ENCODE results near the gene CCDC120. TPM values are rescaled to one million over a fixed set of nuclear protein-coding genes. Genes with fewer than 3 reads are reported as not detected.

The CCDC120 gene
- total and polyA plus RNA-seq, 9 of the 15 experiments (the other 6 are each of a cell fraction or from before 2014, with no cell fraction given) = 0.13 to 3.6 (median 0.54) TPM

DNA sequence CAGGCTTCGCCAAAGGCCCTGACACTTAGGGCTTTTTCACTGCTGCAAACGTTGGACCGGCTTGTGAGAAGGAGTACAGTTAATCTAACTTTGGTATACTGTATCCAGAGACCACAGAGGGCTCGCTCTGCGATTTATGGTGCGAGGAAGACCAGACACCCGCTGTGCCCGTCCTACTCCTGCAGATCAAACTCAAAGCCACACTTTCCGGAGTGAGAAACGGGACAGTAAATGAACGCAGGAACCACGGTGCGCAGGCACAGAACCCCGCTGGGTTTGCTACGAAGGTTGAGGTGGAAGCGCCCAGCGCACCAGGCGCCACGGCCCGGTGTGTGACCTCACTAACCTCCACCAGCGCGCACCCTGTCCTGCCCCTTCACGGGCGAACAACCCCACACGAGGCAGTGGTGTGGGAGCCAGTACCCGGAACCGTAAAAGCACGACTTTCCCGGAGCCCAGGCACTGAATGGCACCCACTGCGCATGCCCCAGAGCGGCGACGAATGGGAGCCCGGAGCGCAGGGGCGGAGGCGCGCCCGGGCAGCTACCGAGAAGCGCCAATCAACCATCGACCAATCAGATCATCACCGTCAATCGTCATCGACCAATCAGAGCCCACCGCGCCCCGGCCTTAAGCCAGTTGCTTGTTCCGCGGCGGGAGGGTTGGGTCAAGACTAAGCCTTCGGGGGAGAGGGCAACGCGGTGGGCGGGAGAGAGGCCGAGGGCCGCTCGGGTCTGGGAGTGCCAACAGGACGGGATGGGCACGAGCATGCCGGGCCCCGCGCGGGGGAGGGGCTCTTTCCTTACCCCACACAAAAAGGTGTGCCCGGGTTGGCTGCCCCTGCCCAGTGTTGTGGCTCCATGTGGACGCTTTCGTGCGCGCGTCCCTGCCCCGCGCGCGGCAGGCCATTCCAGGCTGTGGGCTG lies 42.2 kb downstream of the CCDC120 start (continued):
- TF ChIP-seq FOXM1 (IDR thresholded peaks at IDR 0.05; ENCODE audit: low read depth) (no peak), FOXM1 (CRISPR knock-in tag; IDR thresholded peaks at IDR 0.05; ENCODE audit: low read depth) (no peak), ZBTB34 (CRISPR knock-in tag; IDR thresholded peaks at IDR 0.05) (no peak), KDM5B (IDR thresholded peaks at IDR 0.05; ENCODE audit: insufficient replicate concordance, low read depth, low read length) (no peak), HDAC2 (IDR thresholded peaks at IDR 0.05) (no peak), SAP30 (IDR thresholded peaks at IDR 0.05; ENCODE audit: borderline replicate concordance, insufficient read depth, low read depth, low read length, poor library complexity, severe bottlenecking) (no peak), THRAP3 (IDR thresholded peaks at IDR 0.05; ENCODE audit: borderline replicate concordance) (no peak), ZFX (CRISPR knock-in tag; IDR thresholded peaks at IDR 0.05) (peak; percentile 39), SETDB1 (IDR thresholded peaks at IDR 0.05; ENCODE audit: low read length) (no peak), ID3 (CRISPR knock-in tag; IDR thresholded peaks at IDR 0.05) (no peak), ID3 (tag; IDR thresholded peaks at IDR 0.05) (no peak), EGR1 (conservative IDR thresholded peaks at IDR 0.05) (no peak), ZNF609 (CRISPR knock-in tag; IDR thresholded peaks at IDR 0.05; ENCODE audit: borderline replicate concordance) (no peak), PTTG1 (tag; IDR thresholded peaks at IDR 0.05; ENCODE audit: low read depth) (no peak), BRF2 (IDR thresholded peaks at IDR 0.05; ENCODE audit: borderline replicate concordance, insufficient read depth, insufficient read length) (no peak), KLF13 (tag; IDR thresholded peaks at IDR 0.05; ENCODE audit: borderline replicate concordance, low read depth) (no peak), MTA1 (IDR thresholded peaks at IDR 0.05; ENCODE audit: borderline replicate concordance) (no peak), DMBX1 (CRISPR knock-in tag; IDR thresholded peaks at IDR 0.05; ENCODE audit: borderline replicate concordance) (no peak), PPARD (CRISPR knock-in tag; IDR thresholded peaks at IDR 0.05) (no peak), MCM3 (IDR thresholded peaks at IDR 0.05) (no peak)
